GM18498 (cell line): ENCODE measurements around the gene ARRB1.
"Not testable (repeated sequence)": the region's sequence is repeated elsewhere in the genome, so short reads cannot be mapped to it uniquely, and the experiment has no call there.

Experiments
- ATAC-seq: cut with Tn5 transposase; IDR thresholded peaks from one replicate; pipeline ENCODE4 v1.9.1; 2021; ENCODE audit warnings: mild to moderate bottlenecking, moderate library complexity; ENCODE audit not compliant: unreplicated experiment

ARRB1 gene

DNA sequence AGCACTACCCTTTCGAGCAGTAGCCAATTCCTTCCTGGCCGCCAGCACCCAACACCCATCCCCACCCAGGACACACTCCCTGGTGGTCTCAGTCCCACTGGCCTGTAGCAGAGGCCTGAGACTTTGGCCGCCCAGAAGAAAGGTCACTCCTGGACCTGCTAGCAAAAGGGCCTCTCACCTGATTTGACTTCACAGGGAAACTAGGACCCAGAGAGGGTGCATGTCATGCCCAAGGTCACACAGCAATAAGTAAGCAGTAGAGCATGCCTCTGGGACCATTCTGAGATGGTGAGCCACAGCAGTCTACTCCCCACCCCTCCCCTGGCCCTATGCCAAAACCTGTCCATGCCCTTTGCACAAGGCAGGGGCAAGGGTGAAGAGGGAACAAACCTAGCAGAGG lies 7.3 kb downstream of the ARRB1 start:
- no peak for ATAC-seq

DNA sequence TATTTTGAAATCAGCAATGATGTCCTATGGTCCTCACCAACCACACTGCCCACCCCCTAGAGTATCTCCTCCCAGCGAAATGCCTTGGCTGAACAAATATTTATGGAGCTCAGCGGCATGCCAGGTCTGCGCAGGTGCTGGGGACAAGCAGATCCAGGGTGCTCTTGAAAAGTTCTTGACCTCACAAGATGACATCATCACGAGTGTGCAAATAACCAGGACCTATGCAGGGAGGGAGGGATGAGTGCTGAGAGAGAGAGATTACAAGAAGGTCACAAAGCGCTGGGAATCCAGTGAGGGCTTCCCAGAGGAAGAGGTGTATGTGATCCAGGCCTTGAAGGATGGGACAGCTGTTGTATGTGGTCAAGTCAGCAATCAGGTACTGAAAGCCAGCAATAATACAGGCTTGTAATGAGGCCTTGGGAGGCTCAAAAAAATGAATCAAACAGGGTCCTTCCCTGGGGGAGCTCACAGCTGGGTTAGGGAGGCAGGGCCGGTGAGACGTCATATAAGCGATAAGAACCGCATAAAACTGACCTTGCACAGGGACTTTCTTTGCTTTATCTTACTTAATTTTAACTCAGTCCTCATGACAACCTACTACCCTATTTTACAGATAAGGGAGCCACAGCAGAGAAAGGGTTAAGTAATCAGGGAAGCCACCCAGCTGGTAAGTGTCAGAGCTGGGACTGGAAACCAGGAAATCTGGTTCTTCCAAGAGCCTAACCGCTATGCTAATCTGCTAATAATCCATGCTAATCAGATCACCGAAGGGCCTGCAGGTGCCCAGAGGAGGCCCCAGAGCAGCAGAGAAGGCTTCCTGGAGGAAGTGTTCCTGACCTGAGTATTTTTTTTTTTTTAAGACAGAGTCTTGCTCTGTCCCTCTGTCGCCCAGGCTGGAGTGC lies 8.2 kb downstream of the ARRB1 start:
- no peak for ATAC-seq

DNA sequence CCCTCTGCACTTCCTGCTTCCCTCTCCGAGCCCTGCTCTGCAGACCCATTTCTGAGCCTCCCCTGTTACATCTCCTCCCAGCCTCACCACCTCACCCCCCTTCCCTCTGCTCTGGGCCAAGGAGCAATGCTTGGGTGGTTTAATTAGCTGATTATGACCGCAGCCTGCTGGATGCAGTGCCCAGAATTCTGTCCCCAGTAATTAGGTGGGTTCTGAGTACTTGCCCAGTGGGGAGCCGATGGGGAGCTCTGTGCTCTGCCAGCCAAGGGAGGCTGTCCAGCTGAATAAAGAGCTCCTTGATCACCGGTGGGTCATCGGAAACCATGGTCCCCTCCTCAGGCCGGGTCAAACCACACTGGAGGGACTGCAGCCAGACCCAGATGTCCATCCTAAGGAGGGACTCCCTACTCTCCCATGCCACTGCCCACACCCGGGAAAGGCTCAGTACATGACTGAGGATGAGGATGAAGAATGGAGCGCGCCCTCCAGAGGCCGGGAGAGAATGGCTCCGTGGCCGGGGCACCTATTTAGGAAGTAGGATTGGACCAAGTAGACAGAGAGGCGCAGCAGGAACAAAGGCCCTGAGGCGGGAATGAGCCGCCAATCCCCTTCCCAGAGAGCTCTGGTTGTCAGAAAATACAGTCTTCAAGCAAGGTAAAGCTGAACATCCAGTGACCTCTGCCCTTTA lies 9.1 kb downstream of the ARRB1 start:
- no peak for ATAC-seq

DNA sequence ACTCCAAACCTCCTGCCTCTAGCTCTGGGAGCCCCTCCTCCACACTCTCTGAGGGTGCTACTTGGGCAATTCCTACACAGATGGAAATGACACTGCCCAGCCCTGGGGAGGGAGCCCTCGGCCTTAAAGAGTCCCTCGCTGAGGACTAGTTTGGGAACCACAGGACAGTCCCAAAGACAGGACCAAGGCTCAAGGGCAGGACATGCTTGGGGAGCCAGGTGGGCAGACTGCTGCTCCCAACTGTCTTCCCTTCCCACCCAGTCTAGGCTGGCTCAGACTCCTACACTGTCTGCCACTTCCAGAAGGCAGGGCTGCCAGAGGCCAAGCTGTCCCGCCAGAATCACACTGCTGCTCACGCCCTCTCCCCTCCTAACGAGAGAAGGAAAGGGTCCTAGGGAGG lies 9.8 kb downstream of the ARRB1 start:
- no peak for ATAC-seq

DNA sequence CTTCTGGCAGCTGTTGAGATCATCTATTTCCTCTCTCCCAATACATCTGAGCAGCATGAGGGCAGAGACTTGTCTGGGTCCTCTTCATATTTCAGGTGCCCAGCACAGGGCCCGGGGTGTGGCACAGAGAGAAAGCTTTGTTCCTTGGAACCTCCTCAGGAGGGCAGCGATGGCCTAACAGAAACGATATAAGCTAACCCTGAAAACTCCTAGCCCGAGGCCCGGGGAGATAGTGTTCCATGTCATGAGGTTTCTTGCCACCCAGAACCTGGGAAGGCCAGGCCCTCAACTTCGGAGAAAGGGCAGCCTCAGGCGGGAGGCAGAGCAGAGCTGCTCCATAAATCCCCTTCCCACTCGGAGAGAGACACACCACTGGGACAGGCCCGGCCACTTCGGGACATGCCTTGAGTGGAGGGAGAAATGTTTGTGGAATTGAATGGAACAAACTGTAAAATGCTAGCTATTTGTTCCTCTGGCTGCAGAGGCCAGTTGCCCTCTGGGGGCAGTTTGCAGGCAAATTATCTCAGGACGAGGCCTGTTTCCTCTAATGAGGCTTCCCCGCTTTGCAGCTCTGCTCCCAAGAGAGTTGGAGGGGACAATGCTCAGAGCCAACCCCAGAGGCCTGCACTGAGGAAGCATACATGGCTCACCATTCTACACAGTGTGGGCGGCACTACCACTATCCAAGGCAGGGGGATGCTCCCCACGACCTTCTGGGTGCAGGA lies 11.6 kb downstream of the ARRB1 start:
- ATAC-seq: peak; percentile 31

DNA sequence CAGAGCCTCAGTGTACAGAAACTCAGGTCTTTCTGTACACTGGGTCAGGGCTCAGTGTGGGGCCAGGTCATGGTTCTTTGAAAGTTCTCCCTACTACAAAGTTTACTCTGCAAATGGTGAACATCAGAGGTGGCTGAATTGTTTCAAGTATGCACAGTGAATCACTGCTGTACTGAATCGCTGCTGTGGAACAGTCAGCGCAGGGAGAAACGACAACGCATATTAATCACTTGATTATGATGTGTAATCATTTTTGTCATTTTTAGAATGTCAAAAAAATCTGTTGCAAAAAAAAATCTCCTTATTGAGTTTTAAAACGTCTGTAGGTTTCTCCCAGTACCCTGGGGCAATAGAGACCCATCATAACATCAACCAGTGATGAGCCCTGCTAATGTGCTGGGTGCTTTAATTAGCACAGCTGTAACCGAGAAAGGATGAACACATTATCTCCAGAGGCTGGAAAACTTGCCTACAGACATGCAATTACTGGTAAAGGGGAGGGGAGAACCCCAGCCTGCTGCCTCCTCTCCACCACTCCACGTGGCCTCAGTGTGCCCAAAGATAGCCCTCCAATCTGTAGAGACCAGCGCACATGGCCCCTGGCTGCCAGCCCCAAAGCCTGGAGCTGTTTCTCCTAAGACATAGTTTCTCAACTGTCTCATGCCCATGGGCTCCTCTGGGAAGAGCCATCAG lies 12.8 kb downstream of the ARRB1 start:
- no peak for ATAC-seq

DNA sequence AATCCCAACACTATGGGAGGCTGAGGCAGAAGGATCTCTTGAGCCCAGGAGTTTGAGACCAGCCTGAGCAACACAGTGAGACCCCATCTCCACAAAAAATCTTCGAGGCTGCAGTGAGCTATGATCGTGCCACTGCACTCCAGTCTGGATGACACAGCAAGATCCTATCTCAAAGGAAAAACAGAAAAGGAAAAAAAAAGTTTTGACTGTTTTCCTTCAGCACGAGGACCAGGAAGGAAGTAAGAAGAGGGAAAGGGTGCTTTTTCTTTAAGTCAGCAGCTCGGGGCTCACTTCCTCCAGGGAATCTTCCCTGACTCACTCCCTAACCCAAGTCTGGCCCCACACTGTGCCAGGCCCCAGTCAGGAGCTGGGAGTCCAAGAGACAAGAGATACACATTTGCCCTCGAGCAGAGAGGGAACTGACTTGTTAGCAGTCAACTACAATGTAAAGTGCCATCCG lies 14.2 kb downstream of the ARRB1 start:
- no peak for ATAC-seq

DNA sequence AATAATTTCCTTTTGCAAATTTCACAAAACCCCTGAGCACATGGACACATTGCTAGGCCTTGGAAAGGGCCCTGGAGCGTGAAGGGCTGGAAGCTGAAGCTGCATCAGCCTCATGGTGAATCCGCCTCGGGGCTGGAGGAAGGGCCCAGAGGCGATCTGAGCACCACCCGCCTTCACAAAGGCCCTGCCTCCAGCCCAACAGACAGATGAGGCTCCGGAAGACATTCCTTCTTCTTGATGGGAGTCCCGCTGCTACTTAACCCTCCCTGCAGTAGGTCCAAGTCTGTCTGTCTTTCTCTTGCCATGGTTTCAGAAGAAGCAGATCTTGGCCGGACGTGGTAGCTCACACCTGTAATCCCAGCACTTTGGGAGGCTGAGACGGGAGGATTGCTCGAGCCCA lies 16.5 kb downstream of the ARRB1 start:
- no peak for ATAC-seq

DNA sequence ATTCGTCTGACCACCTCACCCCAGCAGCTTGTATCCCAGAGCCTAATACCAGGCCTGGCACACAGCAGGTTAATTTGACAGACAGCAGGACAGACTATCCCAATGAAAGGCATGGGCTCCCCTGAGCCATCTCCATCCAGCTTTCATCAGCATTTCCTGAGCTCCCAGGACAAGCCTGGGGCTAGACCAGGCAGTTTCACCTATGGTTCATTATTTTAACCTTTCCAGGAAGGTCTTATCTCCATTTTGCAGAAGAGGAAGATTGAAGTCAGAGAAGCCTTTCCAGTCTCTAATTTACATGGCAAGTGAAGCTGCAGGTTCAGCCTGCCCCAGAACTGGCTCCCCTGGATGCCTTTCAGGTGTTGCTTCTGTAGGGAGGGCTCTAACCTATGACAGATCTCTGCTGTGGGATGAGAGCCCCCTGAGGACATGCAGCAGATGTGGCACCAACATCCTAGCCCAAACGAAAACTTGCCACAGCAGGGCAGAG lies 17.0 kb downstream of the ARRB1 start:
- ATAC-seq: no peak

DNA sequence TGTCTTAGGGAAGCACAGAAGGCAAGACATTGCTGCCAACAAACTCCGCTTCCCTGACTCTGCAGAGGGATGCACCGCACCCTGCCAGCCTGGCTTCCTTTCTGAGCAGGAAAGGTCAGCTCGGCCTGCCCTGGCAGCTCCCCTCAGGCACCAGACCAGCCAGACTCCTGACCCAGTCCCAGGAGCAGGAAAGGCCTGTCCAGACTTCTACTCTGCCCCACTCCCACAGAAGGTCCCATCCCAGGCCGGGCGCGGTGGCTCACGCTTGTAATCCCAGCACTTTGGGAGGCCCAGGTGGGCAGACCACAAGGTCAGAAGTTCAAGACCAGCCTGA lies 17.7 kb downstream of the ARRB1 start:
- ATAC-seq: no peak

DNA sequence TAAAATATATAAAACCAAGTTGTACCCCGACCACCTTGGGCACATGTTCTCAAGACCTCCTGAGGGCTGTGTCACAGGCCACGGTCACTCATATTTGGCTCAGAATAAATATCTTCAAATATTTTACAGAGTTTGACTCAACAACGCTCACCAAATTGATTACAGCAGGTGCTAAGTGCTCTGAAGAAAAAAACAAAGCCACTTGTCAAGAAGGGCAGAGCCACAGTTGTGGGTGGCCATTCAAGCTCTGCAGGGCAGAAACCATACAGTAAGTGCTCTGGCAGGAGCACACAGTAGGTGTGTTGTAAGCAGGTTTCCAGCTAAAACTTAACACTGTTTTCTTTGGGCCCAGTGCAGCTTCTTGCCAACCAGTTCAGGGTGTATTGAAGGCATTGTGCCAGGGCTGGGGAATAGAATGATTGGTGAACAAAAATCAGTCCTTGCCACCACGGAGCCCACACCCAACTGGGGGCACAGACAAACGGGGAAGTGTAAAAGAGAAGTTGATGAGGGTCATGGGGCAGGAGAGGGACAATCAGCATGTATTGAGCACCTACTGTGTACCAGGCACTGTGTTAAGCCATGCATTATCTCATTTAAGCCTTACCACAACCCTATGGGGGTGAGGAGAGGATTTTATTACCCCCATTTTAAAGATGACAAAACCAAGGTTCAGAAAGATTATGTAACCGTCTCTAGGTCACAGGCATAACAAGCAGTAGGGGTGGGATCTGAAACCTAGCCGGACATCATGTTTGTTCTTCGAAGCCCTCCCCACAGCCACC lies 18.2 kb downstream of the ARRB1 start:
- ATAC-seq: no peak

DNA sequence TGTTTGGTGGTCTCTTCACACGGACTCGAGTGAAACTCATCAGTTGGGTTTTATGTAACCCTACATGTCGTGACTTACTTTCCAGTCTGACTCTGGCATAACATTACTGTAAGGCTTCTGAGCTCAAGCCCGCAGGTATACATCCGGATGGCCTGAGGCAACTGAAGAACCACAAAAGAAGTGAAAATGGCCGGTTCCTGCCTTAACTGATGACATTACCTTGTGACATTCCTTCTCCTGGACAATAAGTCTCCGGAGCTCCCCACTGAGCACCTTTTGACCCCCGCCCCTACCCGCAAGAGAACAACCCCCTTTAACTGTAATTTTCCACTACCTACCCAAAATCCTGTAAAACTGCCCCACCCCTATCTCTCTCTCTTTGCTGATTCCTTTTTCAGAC lies 19.7 kb downstream of the ARRB1 start:
- ATAC-seq: not testable (repeated sequence)

DNA sequence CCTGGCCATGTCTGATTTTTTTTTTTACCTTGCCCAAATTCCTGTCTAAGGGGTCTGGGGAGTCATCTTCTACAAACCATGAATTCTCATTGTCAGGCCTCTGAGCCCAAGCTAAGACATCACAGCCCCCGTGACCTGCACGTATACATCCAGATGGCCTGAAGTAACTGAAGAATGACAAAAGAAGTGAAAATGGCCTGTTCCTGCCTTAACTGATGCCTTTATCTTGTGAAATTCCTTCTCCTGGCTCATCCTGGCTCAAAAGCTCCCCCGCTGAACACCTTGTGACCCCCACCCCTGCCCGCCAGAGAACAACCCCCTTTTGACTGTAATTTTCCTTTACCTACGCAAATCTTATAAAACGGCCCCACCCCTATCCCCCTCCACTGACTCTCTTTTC lies 20.2 kb downstream of the ARRB1 start:
- ATAC-seq: not testable (repeated sequence)

DNA sequence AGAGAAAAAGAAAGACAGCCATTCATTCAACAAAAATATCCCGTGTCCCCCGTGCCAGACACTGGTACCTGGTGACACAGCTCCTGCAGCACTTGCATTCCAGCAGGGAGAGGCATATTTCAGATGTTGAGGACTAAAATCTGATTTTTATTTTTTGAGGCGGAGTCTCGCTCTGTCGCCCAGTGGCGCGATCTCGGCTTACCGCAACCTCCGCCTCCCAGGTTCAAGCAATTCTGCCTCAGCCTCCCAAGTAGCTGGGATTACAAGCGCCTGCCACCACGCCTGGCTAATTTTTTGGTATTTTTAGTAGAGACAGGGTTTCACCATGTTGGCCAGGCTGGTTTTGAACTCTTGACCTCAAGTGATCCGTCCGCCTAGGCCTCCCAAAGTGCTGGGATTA lies 20.6 kb downstream of the ARRB1 start:
- not testable (repeated sequence) for ATAC-seq

DNA sequence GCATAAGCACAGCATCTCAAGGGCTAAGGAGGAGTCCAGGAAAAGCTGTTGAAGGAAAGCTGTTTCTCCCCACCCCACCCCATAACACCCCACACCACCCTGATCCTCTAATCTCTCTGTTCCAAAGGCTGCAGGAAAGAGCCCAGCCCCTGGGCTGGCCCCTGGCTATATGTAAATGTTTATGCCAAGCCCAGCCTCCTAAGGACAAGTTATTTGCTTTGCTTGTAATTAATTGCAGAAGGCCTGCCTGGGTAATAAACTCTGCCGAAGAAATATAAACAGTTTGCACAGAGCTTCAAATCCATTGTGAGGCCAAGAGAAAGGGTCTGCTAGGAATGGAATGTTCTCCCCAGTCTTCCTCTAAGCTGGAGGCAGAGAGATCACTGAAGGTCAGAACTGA lies 21.2 kb downstream of the ARRB1 start:
- no peak for ATAC-seq

DNA sequence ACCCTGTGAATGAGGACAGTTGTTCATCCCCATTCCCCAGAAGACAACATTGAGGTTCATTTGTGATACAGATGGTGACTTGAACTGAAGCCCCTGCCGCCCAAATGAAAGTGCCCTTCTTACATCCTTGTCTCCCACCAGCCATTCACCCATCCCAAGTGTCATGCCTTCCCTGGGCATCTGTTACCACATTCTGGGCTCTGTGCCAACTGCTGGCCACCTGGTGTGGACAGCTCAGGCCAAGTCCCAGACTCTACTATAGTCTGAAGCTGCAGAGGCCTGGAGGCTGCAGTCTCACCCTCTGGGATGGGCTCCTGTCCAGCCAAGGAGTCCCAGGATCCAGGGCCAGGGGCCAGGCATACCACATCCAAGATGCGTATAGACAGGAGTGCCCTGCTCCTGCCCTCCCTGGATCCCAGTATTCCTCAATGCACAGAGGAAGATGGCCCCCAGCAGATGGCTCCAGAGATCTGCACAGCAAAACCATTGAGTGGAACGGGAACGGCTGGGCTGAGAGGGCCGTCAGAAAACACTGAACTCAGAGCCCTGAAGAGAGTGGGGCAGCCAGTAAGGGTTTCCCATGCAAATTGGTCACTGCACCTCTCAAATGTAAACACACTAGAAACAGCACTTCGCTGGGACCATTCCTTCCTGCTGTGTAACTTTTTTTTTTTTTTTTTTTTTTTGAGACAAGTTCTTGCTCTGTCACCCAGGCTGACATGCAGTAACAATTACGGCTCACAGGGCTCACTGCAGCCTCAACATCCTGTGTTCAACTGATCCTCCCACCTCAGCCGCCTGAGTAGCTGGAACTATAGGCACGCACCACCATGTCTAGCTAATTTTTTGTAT lies 22.8 kb downstream of the ARRB1 start:
- ATAC-seq: peak; percentile 44

DNA sequence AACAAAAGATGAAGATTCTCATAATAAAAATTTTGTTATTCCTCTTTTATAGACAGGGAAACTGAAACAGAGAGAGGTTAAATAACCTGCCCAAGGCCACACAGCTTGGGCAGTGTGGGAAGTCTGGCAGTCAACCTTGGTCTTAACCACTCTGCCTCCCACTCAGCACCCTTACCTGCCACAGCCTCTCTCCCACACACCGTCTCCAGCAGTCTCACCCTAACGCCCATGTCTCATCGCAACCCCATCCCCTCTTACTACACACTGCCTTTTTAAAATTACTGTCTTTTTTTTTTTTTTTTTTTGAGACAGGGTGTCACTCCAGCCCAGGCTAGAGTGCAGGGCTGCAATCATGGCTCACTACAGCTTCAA lies 25.0 kb downstream of the ARRB1 start:
- no peak for ATAC-seq

DNA sequence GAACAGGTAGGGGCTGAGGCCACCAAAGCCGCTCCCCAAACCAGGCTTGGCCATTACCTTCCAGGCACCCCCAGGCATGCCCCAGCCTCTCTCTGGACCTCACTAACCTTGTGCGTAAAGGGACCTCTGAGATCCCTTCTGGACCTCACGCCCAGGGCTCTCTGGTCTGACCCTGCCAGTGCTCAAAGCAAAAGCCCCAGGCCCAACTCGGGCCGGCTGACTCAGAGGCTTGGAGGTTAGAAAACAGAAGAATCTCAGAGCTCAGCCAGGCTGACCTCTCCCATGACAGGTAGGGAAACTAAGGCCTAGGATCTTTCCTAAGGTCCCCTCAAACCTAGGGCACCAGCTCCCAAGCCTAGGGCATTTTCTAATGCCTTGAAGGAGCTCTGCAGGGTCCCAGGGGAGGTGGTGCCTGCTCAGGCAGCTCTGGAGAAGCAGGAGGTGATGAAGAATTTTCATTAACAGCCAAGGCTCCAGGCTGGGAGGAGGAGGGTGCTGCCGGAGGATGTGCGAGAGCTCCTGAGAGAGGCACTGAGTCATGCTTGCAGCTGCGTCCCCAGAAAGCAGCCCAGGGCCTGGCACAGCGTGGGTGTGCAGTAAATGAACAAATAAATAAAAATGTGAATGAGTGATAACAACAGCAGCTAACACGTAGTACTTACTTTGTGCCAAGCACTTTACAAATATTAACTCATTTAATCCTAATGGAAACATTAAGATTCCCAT lies 25.6 kb downstream of the ARRB1 start:
- no peak for ATAC-seq

DNA sequence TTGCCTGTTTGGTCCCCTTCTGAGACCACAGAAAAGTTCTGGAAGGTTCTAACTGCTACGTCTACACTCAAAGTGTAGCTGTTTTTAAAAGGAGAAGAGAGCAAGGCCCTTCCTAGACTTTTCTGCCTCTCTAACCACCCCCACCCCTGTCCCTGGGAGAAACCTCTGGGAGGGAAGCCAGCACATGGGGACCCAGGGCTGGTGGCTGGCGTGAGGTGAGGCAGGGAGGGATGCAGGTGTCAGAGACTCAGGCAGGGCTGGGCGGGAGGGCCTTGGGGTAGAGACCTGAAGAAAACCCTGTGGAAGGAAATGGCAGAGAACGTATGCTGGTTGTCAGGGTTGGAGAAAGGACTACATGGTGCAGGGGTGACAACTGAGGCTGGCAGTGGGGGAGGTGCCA lies 26.7 kb downstream of the ARRB1 start:
- ATAC-seq: no peak
